ENCODE results near the gene SF3B6.

Gene SF3B6

GRCh38 chr2:24052951-24053350 is 23.2 kb downstream of the SF3B6 start:
- DNase-seq (ENCODE audit: low read depth) = no peak
- TF ChIP-seq, protein P1, sequence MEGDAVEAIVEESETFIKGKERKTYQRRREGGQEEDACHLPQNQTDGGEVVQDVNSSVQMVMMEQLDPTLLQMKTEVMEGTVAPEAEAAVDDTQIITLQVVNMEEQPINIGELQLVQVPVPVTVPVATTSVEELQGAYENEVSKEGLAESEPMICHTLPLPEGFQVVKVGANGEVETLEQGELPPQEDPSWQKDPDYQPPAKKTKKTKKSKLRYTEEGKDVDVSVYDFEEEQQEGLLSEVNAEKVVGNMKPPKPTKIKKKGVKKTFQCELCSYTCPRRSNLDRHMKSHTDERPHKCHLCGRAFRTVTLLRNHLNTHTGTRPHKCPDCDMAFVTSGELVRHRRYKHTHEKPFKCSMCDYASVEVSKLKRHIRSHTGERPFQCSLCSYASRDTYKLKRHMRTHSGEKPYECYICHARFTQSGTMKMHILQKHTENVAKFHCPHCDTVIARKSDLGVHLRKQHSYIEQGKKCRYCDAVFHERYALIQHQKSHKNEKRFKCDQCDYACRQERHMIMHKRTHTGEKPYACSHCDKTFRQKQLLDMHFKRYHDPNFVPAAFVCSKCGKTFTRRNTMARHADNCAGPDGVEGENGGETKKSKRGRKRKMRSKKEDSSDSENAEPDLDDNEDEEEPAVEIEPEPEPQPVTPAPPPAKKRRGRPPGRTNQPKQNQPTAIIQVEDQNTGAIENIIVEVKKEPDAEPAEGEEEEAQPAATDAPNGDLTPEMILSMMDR (IDR thresholded peaks at IDR 0.05; ENCODE audit: low read length, missing control alignments) = no peak
- no peak overlapping the region for H3K4me3 ChIP-seq (replicated peaks; ENCODE audit: low read depth, low read length)

- no peak for DNase-seq (ENCODE audit: low read depth)
- TF ChIP-seq, protein P1 (IDR thresholded peaks at IDR 0.05; ENCODE audit: low read length, missing control alignments) = no peak
- no peak overlapping the region for H3K4me3 ChIP-seq (replicated peaks; ENCODE audit: low read depth, low read length)
These were observed 24.3 kb downstream of the SF3B6 start for GRCh38 chr2:24051833-24052232.

- peak overlapping the region; percentile 70 for H3K4me3 ChIP-seq (replicated peaks; ENCODE audit: low read depth, low read length)
- TF ChIP-seq, protein P1 (IDR thresholded peaks at IDR 0.05; ENCODE audit: low read length, missing control alignments) = no peak
- DNase-seq (ENCODE audit: low read depth) = peak; percentile 21
These were observed 25.8 kb downstream of the SF3B6 start for GRCh38 chr2:24050041-24050979.

DNA sequence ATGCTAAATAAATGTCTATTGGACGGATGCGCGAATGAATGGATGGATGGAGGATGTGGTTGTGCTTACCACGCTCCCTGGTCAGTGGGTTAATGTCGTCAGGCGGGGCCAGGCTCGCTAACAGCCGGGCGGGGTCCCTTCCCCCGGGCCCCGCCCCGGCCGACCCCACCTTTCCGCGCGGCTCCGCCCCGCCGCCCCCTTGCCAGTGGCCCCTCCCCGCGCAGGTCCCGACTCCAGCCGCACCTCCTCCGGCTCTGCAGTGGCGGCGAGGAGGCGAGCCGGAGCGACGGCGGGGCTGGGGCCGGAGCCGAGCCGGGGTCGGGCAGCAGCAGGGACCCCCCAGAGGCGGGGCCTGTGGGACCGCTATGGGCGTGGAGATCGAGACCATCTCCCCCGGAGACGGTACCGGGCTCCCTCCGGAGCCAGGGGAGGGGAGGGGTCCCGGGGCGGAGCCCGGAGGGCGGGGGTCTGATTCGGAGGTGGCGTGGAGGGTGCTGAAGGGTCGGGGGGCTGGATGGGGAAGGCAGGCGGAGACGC is 26.6 kb downstream of the SF3B6 start, which contains the start of gene FKBP1B:
Gene FKBP1B, plus strand, starts transcription at position 257 of the 537 bp plus-strand sequence. Its CDS starts 109 bp downstream, at position 366.
- DNase-seq (ENCODE audit: low read depth) = peak; percentile 47
- peak within 1 kb of the TSS; percentile 70 for H3K4me3 ChIP-seq (replicated peaks; ENCODE audit: low read depth, low read length)
- TF ChIP-seq, protein P1 (IDR thresholded peaks at IDR 0.05; ENCODE audit: low read length, missing control alignments) = no peak

GRCh38 chr2:24048769-24049484 is 27.2 kb downstream of the SF3B6 start:
- H3K4me3 ChIP-seq (replicated peaks; ENCODE audit: low read depth, low read length) = peak overlapping the region; percentile 70
- no peak for DNase-seq (ENCODE audit: low read depth)
- TF ChIP-seq, protein P1 (IDR thresholded peaks at IDR 0.05; ENCODE audit: low read length, missing control alignments) = no peak

GRCh38 chr2:24047703-24048033 is 28.5 kb downstream of the SF3B6 start:
- no peak for DNase-seq (ENCODE audit: low read depth)
- no peak overlapping the region for H3K4me3 ChIP-seq (replicated peaks; ENCODE audit: low read depth, low read length)
- TF ChIP-seq, protein P1 (IDR thresholded peaks at IDR 0.05; ENCODE audit: low read length, missing control alignments) = no peak

All from fibroblast of pulmonary artery (primary cell).